ENCODE measurements around the gene BCAS3.

DNA sequence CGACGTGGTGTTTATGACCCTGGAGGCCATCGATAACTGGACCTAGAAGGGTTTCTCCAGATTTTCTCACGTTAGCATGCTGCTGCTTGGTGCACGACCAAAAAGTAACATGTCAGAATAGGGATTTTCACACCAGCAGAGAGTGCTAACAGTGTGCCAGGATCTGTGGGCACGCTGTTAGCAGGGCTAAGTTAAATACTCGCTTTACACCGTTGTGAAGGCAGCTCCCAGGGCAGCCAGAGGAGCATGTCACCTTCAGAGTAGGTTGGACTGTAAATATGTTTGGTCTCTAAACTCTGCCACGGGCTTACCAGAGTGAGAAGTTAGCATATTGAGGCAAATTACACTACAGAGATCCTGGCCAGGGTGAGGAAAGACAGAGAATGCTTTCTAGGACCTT is 608.8 kb downstream of the BCAS3 start:
- TF ChIP-seq, protein P1, sequence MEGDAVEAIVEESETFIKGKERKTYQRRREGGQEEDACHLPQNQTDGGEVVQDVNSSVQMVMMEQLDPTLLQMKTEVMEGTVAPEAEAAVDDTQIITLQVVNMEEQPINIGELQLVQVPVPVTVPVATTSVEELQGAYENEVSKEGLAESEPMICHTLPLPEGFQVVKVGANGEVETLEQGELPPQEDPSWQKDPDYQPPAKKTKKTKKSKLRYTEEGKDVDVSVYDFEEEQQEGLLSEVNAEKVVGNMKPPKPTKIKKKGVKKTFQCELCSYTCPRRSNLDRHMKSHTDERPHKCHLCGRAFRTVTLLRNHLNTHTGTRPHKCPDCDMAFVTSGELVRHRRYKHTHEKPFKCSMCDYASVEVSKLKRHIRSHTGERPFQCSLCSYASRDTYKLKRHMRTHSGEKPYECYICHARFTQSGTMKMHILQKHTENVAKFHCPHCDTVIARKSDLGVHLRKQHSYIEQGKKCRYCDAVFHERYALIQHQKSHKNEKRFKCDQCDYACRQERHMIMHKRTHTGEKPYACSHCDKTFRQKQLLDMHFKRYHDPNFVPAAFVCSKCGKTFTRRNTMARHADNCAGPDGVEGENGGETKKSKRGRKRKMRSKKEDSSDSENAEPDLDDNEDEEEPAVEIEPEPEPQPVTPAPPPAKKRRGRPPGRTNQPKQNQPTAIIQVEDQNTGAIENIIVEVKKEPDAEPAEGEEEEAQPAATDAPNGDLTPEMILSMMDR (IDR thresholded peaks at IDR 0.05), result no peak
- no peak for TF ChIP-seq POLR2A (IDR thresholded peaks at IDR 0.05)

All from heart left ventricle (tissue), 13 donors.